ENCODE results near the gene FOXP3. TPM values are rescaled to one million over a fixed set of nuclear protein-coding genes. Genes with fewer than 3 reads are reported as not detected.

FOXP3 gene
- total RNA-seq, 4 donors from 2014 or later, result 0.22 TPM; not detected in 3

DNA sequence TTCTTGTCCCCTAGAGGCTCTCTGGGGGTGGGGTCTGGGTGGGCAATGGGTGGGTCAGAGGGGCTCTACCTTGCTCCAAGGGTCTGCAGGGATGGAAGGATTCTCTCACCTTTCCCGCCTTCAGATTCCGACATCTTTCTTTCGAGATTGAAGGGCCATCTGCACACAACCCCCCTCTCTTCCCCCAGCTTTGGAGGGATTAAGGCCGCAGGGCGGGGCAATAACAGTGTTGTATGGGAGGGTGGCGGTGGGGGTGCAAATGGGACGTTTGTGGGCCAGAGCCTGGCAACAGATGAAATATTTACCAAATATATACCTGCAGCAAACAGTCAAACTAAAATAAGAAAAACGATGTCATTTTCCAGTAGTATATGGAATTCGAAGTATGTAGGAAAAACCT is 31.3 kb downstream of the FOXP3 start, which contains the start of gene CACNA1F:
Gene CACNA1F, minus strand, starts transcription at position 165 of the 400 bp plus-strand sequence. Its CDS starts 31 bp downstream, at position 134.
- H3K4me1 ChIP-seq, result peaks cover 0 to 22% (median 0%) of the 10 kb centered on the region in 3 donors
- H3K36me3 ChIP-seq, result no peaks in the 10 kb centered on the region
- H3K9me3 ChIP-seq, result no peaks in the 10 kb centered on the region
- TF ChIP-seq POLR2AphosphoS5 (IDR thresholded peaks at IDR 0.05) (no peak), EP300 (IDR thresholded peaks at IDR 0.05) (no peak), POLR2A (IDR thresholded peaks at IDR 0.05) (no peak)
- TF ChIP-seq, protein P1, sequence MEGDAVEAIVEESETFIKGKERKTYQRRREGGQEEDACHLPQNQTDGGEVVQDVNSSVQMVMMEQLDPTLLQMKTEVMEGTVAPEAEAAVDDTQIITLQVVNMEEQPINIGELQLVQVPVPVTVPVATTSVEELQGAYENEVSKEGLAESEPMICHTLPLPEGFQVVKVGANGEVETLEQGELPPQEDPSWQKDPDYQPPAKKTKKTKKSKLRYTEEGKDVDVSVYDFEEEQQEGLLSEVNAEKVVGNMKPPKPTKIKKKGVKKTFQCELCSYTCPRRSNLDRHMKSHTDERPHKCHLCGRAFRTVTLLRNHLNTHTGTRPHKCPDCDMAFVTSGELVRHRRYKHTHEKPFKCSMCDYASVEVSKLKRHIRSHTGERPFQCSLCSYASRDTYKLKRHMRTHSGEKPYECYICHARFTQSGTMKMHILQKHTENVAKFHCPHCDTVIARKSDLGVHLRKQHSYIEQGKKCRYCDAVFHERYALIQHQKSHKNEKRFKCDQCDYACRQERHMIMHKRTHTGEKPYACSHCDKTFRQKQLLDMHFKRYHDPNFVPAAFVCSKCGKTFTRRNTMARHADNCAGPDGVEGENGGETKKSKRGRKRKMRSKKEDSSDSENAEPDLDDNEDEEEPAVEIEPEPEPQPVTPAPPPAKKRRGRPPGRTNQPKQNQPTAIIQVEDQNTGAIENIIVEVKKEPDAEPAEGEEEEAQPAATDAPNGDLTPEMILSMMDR (IDR thresholded peaks at IDR 0.05), result no peak
- no peak within 1 kb of the TSS for H3K27ac ChIP-seq
- WGBS, 2 donors (ENCODE audit: low coverage in 1 of 2), result 63 to 75% methylated on average over 2 of the region's 9 CpGs
- H3K27me3 ChIP-seq, result peaks cover 15% of the 10 kb centered on the region
- H3K4me3 ChIP-seq, result no peak within 1 kb of the TSS
- ATAC-seq, result no peak

DNA sequence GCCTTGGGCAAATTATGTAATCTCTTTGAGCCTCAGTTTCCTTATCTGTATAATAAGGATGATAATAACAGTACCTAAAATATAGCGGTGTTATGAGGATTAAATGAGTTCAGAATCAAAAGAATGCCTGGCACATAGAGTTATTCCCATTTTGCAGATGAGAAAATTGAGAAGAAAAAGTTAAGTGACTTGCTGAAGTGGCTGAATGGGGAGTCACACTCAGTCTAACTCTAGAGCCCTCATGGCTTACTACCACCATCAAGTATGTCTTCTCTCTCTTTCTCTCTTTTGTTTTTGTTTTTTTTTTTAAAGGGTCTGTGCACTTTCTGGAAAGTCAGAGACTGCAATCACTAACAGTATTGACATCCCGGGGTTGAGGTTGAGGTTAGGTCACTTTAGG is 32.0 kb downstream of the FOXP3 start:
- TF ChIP-seq POLR2A (IDR thresholded peaks at IDR 0.05), result no peak
- H3K4me1 ChIP-seq, result peaks cover 0 to 22% (median 0%) of the 10 kb centered on the region in 3 donors
- no peaks in the 10 kb centered on the region for H3K9me3 ChIP-seq
- peaks cover 15% of the 10 kb centered on the region for H3K27me3 ChIP-seq
- H3K4me3 ChIP-seq, result no peak overlapping the region
- ATAC-seq, result no peak
- no peaks in the 10 kb centered on the region for H3K36me3 ChIP-seq
- H3K27ac ChIP-seq, result no peak overlapping the region
- WGBS, 2 donors (ENCODE audit: low coverage in 1 of 2), result 80 to 91% methylated on average over 1 of the region's 2 CpGs

DNA sequence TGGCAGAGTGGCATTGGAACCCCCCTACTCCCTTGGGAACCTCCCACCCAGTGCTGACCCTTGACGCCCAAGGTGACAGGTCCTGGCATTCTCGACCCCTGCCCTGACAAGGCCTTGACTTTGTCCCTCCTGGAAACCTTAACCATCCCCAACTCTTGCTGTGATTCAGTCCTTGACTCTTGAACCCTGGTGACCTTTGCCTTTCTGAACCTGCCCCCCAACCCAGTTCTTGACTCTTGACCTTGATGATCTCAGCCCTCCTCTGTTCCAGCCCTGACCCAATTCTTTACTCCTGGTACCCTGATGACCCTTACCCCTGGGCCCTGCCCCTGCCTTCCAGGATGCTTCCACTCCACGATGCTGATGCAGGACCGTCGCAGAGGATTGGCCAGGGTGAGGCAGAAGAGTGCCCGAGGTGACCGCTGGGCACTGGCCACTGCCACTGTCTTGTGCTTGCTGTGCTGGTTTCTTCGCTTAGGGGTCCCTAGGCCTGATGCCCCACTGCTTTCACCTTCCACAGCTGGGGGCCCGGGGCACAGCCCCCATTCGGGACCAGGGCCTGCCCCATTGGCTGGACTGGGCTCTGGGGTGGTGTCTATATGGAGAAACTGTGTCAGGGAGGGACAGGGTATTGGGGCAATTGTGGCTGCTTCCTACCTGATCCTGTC is 33.0 kb downstream of the FOXP3 start:
- Histone ChIP-seq H3K4me1 (peaks cover 0 to 13% (median 0%) of the 10 kb centered on the region in 3 donors), H3K27ac (no peak overlapping the region), H3K9me3 (no peaks in the 10 kb centered on the region), H3K36me3 (no peaks in the 10 kb centered on the region), H3K27me3 (peaks cover 15% of the 10 kb centered on the region), H3K4me3 (no peak overlapping the region)
- WGBS, 2 donors (ENCODE audit: low coverage in 1 of 2), result 60% methylated on average over 1 of the region's 10 CpGs; no CpG with 5 or more reads in 1 of the 2 donors
- ATAC-seq, result no peak
- TF ChIP-seq POLR2A (IDR thresholded peaks at IDR 0.05) (no peak), EP300 (IDR thresholded peaks at IDR 0.05) (no peak), POLR2AphosphoS5 (IDR thresholded peaks at IDR 0.05) (no peak)
- TF ChIP-seq, protein P1 (IDR thresholded peaks at IDR 0.05), result no peak

DNA sequence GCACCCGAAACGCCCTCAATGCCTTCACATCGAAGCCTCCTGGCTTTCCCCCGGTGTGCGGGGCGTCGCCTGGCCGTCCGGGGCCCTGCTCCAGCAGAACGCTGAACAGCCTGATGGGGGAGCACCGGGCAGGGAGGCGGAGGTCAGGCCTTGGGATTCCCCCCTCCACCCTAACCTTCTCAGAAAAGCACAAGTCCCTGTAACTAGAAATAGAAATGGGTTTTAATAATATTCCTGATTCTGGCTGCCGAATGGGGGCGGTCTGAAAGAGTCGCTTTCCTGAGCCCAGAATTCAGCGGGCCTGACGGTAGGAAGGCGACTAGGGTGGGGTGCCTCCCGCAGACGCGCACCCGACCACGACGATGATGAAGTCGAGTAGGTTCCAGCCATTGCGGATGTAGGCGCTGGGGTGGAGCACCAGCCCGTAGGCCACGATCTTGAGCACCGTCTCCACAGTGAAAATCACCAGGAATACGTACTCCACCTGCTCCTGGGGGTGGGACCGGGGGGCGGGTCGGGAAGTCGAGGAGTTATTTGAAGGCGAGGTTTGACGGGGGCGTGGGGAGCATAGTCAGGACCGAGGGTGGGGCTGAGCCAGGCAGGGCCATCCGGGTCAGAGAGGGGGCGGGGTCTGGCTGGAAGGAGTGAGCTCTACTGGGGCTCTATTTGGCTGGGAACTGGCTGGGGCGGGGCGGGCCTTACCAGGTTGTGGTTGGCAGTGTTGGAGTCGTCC is 33.8 kb downstream of the FOXP3 start:
- H3K27ac ChIP-seq, result peak overlapping the region in 1 of 4 donors; percentile 48

DNA sequence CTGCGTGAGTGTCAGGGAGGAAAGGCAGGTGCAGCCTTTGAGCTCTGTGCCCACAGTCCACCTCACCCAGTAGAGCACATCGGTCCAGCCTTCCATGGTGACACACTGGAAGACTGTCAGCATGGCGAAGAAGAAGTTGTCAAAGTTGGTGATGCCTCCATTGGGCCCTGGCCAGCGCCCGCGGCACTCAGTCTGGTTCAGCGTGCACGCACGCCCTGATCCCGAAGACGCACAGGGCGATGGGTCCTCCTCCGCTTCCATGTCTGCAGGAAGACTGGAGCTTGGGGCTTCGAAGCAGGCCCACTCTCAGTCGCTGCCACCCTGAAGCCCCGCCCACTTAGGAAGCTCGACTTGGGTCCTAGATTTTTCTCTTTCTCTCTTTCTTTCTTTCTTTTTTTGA is 36.3 kb downstream of the FOXP3 start:
- Histone ChIP-seq H3K9me3 (no peaks in the 10 kb centered on the region), H3K4me1 (peaks cover 0 to 6% (median 0%) of the 10 kb centered on the region in 3 donors), H3K36me3 (no peaks in the 10 kb centered on the region), H3K4me3 (no peak overlapping the region), H3K27me3 (peaks cover 9% of the 10 kb centered on the region), H3K27ac (no peak overlapping the region)
- no peak for ATAC-seq
- TF ChIP-seq POLR2AphosphoS5 (IDR thresholded peaks at IDR 0.05) (no peak), EP300 (IDR thresholded peaks at IDR 0.05) (no peak), POLR2A (IDR thresholded peaks at IDR 0.05) (no peak)
- TF ChIP-seq, protein P1 (IDR thresholded peaks at IDR 0.05), result no peak
- 79% methylated on average over 9 of the region's 17 CpGs; no CpG with 5 or more reads in 1 of the 2 donors for WGBS, 2 donors (ENCODE audit: low coverage in 1 of 2)

More for the DNA sequence above, 33.8 kb downstream of the FOXP3 start:
- 60% methylated on average over 1 of the region's 44 CpGs; no CpG with 5 or more reads in 1 of the 2 donors for WGBS, 2 donors (ENCODE audit: low coverage in 1 of 2)
- H3K4me1 ChIP-seq, result peaks cover 0 to 6% (median 0%) of the 10 kb centered on the region in 3 donors
- peak overlapping the region in 1 of 2 donors; percentile 37 for H3K4me3 ChIP-seq
- no peaks in the 10 kb centered on the region for H3K36me3 ChIP-seq
- no peaks in the 10 kb centered on the region for H3K9me3 ChIP-seq
- no peak for TF ChIP-seq EP300 (IDR thresholded peaks at IDR 0.05)
- TF ChIP-seq, protein P1 (IDR thresholded peaks at IDR 0.05), result no peak
- TF ChIP-seq POLR2AphosphoS5 (IDR thresholded peaks at IDR 0.05), result no peak
- no peak for TF ChIP-seq POLR2A (IDR thresholded peaks at IDR 0.05)
- peak; percentile 50 for ATAC-seq
- peaks cover 15% of the 10 kb centered on the region for H3K27me3 ChIP-seq
